Progenitor cell of endocrine pancreas (in vitro differentiated cells): ENCODE results near the gene SPOCD1. TPM values are rescaled to one million over a fixed set of nuclear protein-coding genes. Genes with fewer than 3 reads are reported as not detected.

Source experiments
- DNase-seq: peaks from one replicate; pipeline ENCODE4 v3.0.0; 2021; ENCODE audit warnings: low spot score; ENCODE audit not compliant: unreplicated experiment
- H3K27ac Mint-ChIP-seq: 2 replicates; pipeline ENCODE4 v1.8.0; 2021; ENCODE audit warnings: mild to moderate bottlenecking, moderate library complexity, mixed read lengths
- H3K27me3 Mint-ChIP-seq: 2 replicates; pipeline ENCODE4 v1.8.0; 2021; ENCODE audit warnings: mixed read lengths
- H3K36me3 Mint-ChIP-seq: 2 replicates; pipeline ENCODE4 v1.8.0; 2022; ENCODE audit warnings: mixed read lengths; ENCODE audit not compliant: insufficient read depth
- H3K4me1 Mint-ChIP-seq: 2 replicates; pipeline ENCODE4 v1.8.0; 2021; ENCODE audit warnings: low read depth, mixed read lengths
- H3K4me3 Mint-ChIP-seq: 2 replicates; pipeline ENCODE4 v1.8.0; 2021; ENCODE audit warnings: low read depth, mild to moderate bottlenecking, moderate library complexity, mixed read lengths
- H3K9me3 Mint-ChIP-seq: 2 replicates; pipeline ENCODE4 v1.8.0; 2021; ENCODE audit warnings: low read depth, mixed read lengths
- total RNA-seq: library from RNA; stranded (reverse); gene quantifications from 2 replicates; pipeline ENCODE4 v1.2.1, GENCODE V29; 2021
- TF ChIP-seq, protein P1 (sequence below): fragments of 200-600 bp; sonication (generic); IDR thresholded peaks from one replicate; pipeline ENCODE4 v1.5.0; 2021; ENCODE audit warnings: antibody characterized with exemption, mild to moderate bottlenecking; ENCODE audit not compliant: unreplicated experiment

SPOCD1 gene
- total RNA-seq, 1 donor from 2014 or later, result 0.36 TPM

DNA sequence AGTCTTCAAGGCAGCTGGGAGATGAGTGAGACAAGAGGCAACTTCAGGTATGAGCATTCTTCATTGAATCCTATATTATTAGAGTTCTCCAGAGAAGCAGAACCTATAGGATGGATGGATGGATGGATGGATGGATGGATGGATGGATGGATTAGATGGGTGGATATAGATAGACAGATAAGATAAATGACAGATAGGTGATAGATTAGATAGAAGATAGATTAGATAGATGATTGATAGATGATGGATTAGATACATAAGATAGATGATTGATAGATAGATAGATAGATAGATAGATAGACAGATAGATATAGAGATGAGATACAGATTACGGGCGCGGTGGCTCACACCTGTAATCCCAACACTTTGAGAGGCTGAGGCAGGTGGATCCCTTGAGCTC, 43.2 kb upstream of the SPOCD1 start:
- Mint-ChIP-seq H3K36me3 (no peaks in the 10 kb centered on the region), H3K27ac (peak overlapping the region; percentile 12), H3K27me3 (no peaks in the 10 kb centered on the region), H3K4me1 (no peaks in the 10 kb centered on the region), H3K9me3 (no peaks in the 10 kb centered on the region), H3K4me3 (no peak overlapping the region)
- no peak for DNase-seq
- TF ChIP-seq, protein P1, sequence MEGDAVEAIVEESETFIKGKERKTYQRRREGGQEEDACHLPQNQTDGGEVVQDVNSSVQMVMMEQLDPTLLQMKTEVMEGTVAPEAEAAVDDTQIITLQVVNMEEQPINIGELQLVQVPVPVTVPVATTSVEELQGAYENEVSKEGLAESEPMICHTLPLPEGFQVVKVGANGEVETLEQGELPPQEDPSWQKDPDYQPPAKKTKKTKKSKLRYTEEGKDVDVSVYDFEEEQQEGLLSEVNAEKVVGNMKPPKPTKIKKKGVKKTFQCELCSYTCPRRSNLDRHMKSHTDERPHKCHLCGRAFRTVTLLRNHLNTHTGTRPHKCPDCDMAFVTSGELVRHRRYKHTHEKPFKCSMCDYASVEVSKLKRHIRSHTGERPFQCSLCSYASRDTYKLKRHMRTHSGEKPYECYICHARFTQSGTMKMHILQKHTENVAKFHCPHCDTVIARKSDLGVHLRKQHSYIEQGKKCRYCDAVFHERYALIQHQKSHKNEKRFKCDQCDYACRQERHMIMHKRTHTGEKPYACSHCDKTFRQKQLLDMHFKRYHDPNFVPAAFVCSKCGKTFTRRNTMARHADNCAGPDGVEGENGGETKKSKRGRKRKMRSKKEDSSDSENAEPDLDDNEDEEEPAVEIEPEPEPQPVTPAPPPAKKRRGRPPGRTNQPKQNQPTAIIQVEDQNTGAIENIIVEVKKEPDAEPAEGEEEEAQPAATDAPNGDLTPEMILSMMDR, result no peak

GRCh38 chr1:31857863-31858262, 42.0 kb upstream of the SPOCD1 start:
- H3K27ac Mint-ChIP-seq, result no peak overlapping the region

GRCh38 chr1:31856140-31856539, 40.3 kb upstream of the SPOCD1 start:
- H3K4me3 Mint-ChIP-seq, result no peak overlapping the region
- H3K36me3 Mint-ChIP-seq, result no peaks in the 10 kb centered on the region
- TF ChIP-seq, protein P1, result no peak
- H3K27ac Mint-ChIP-seq, result no peak overlapping the region
- no peak for DNase-seq
- H3K9me3 Mint-ChIP-seq, result no peaks in the 10 kb centered on the region
- H3K27me3 Mint-ChIP-seq, result no peaks in the 10 kb centered on the region
- H3K4me1 Mint-ChIP-seq, result no peaks in the 10 kb centered on the region

More at GRCh38 chr1:31857863-31858262, 42.0 kb upstream of the SPOCD1 start:
- H3K4me1 Mint-ChIP-seq, result no peaks in the 10 kb centered on the region
- H3K9me3 Mint-ChIP-seq, result no peaks in the 10 kb centered on the region
- DNase-seq, result no peak
- H3K27me3 Mint-ChIP-seq, result no peaks in the 10 kb centered on the region
- TF ChIP-seq, protein P1, result no peak
- no peaks in the 10 kb centered on the region for H3K36me3 Mint-ChIP-seq
- H3K4me3 Mint-ChIP-seq, result no peak overlapping the region

DNA sequence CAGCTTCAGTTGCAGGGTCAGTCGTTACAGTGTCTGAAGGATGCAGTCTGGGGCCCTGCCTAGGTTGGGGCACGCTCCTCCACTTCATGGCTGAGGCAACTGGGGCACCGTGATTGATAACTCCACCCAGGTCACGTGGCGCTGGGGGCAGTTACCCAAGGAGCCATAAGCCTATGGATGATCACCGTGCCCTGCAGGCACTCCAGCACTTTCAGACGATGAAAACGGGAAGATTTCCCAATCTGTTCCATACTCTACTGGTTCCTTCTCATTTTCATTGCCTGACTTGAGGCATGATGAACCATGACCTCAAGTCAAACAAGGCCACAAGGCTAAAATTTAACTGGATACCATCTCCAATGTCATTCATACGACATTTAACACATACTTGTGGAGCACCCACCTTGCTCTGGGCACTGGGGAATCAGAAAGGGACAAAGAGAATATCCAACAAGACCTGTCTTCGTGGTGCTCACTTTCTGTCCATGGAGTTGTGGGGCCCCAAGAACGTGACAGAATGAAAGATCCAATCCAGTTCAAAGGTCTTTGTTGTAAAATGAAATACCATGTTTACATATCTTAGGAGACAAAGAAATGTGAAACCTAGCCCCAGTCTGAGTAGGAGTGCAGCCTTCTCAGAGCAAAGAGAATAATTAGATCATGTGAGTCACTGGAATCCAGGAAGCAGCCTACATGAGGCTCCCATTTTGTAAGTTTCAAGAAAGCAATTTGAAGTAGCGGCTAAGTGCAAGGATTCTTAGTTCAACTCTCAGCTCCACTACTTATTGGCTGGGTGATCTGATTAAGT, 39.4 kb upstream of the SPOCD1 start:
- Mint-ChIP-seq H3K27ac (no peak overlapping the region), H3K36me3 (no peaks in the 10 kb centered on the region), H3K27me3 (no peaks in the 10 kb centered on the region), H3K9me3 (no peaks in the 10 kb centered on the region), H3K4me3 (no peak overlapping the region), H3K4me1 (no peaks in the 10 kb centered on the region)
- TF ChIP-seq, protein P1, result no peak
- no peak for DNase-seq

GRCh38 chr1:31849653-31850052, 33.8 kb upstream of the SPOCD1 start:
- DNase-seq, result no peak
- H3K27ac Mint-ChIP-seq, result no peak overlapping the region
- no peak overlapping the region for H3K4me3 Mint-ChIP-seq
- TF ChIP-seq, protein P1, result no peak
- no peaks in the 10 kb centered on the region for H3K27me3 Mint-ChIP-seq
- H3K36me3 Mint-ChIP-seq, result no peaks in the 10 kb centered on the region
- H3K9me3 Mint-ChIP-seq, result no peaks in the 10 kb centered on the region
- H3K4me1 Mint-ChIP-seq, result no peaks in the 10 kb centered on the region
